Neutrophil (primary cell): ENCODE data around the gene BGN.

Source experiments
- H3K27ac ChIP-seq: fragments of 200-600 bp; sonication (generic); 2 replicates; pipeline ENCODE4 v1.5.1; 2016; ENCODE audit warnings: mild to moderate bottlenecking, moderate library complexity
- H3K27me3 ChIP-seq: fragments of 200-600 bp; sonication (generic); 2 replicates; pipeline ENCODE4 v1.6.0; 2016; ENCODE audit warnings: mild to moderate bottlenecking
- H3K36me3 ChIP-seq: fragments of 200-600 bp; sonication (generic); 2 replicates; pipeline ENCODE4 v1.5.1; 2017
- H3K4me1 ChIP-seq, 2 experiments: fragments of 200-600 bp in 1 of 2; sonication (generic) in 1 of 2; 1 replicate in 1 of 2; 2 replicates in 1 of 2; pipeline versions ENCODE4 v1.5.1 to v1.6.1; 2013 to 2016; ENCODE audit warnings: low read depth in 1 of 2, low read length in 1 of 2, mild to moderate bottlenecking in 1 of 2, moderate library complexity in 1 of 2; ENCODE audit not compliant: control insufficient read depth in 1 of 2, insufficient read depth in 1 of 2
- H3K4me3 ChIP-seq, 2 experiments: fragments of 200-600 bp in 1 of 2; sonication (generic) in 1 of 2; 1 replicate in 1 of 2; 2 replicates in 1 of 2; pipeline ENCODE4 v1.5.1; 2013 to 2016; ENCODE audit warnings: low read depth in 1 of 2, low read length in 1 of 2, mild to moderate bottlenecking in 1 of 2, moderate library complexity in 1 of 2
- H3K9me3 ChIP-seq: fragments of 200-600 bp; sonication (generic); 2 replicates; pipeline ENCODE4 v1.5.1; 2016
- CTCF ChIP-seq: fragments of 200-600 bp; sonication (generic); IDR thresholded peaks from 2 replicates; pipeline ENCODE4 v1.5.1; 2016; ENCODE audit warnings: antibody characterized with exemption

The BGN gene

GRCh38 chrX:153517946-153518834, 23.4 kb downstream of the BGN start:
- H3K27me3 ChIP-seq: peaks cover 74% of the 10 kb centered on the region

GRCh38 chrX:153519569-153520286, 24.9 kb downstream of the BGN start:
- Histone ChIP-seq H3K27ac (no peak overlapping the region), H3K27me3 (peaks cover 74% of the 10 kb centered on the region), H3K4me3 (no peak overlapping the region), H3K36me3 (no peaks in the 10 kb centered on the region), H3K4me1 (no peaks in the 10 kb centered on the region), H3K9me3 (no peaks in the 10 kb centered on the region)
- no peak for TF ChIP-seq CTCF

More at GRCh38 chrX:153517946-153518834, 23.4 kb downstream of the BGN start:
- Histone ChIP-seq H3K9me3 (no peaks in the 10 kb centered on the region), H3K27ac (no peak overlapping the region), H3K4me3 (no peak overlapping the region), H3K36me3 (no peaks in the 10 kb centered on the region), H3K4me1 (no peaks in the 10 kb centered on the region)
- TF ChIP-seq CTCF: no peak

GRCh38 chrX:153520287-153520917, 25.6 kb downstream of the BGN start:
- peaks cover 72% of the 10 kb centered on the region for H3K27me3 ChIP-seq
- H3K4me1 ChIP-seq: no peaks in the 10 kb centered on the region
- no peak overlapping the region for H3K4me3 ChIP-seq
- H3K9me3 ChIP-seq: no peaks in the 10 kb centered on the region
- H3K27ac ChIP-seq: no peak overlapping the region
- no peaks in the 10 kb centered on the region for H3K36me3 ChIP-seq
- no peak for TF ChIP-seq CTCF

- H3K9me3 ChIP-seq: no peaks in the 10 kb centered on the region
- no peak overlapping the region for H3K27ac ChIP-seq
- no peak for TF ChIP-seq CTCF
- H3K4me1 ChIP-seq: no peaks in the 10 kb centered on the region
- H3K36me3 ChIP-seq: no peaks in the 10 kb centered on the region
- H3K4me3 ChIP-seq: no peak overlapping the region
- peaks cover 66% of the 10 kb centered on the region for H3K27me3 ChIP-seq
Measured at GRCh38 chrX:153521034-153521433, 26.3 kb downstream of the BGN start.

GRCh38 chrX:153522259-153522658, 27.5 kb downstream of the BGN start:
- H3K4me3 ChIP-seq: no peak overlapping the region
- no peaks in the 10 kb centered on the region for H3K36me3 ChIP-seq
- H3K27ac ChIP-seq: no peak overlapping the region
- peaks cover 53% of the 10 kb centered on the region for H3K27me3 ChIP-seq
- TF ChIP-seq CTCF: no peak
- H3K4me1 ChIP-seq: no peaks in the 10 kb centered on the region
- H3K9me3 ChIP-seq: no peaks in the 10 kb centered on the region
